A673 (cell line): ENCODE data around the gene PARD3. TPM values are rescaled to one million over a fixed set of nuclear protein-coding genes. Genes with fewer than 3 reads are reported as not detected.
A peak's percentile ranks its signal among the peaks of the same experiment; 100 is the strongest.

ENCODE experiments used
- BruUV-seq: library from RNA; stranded (reverse); fragments of 400-500 nt; replicated peaks from 2 replicates; lab custom pipeline; 2021; lab: Mats Ljungman, UMichigan
- CTCF ChIA-PET: fragments of 300-600 bp; sonication (Branson Sonifier 250); formaldehyde crosslinking; loops from one replicate; lab custom pipeline; 2022; ENCODE audit warnings: antibody characterized with exemption; lab: Charles Lee
- POLR2A ChIA-PET: fragments of 300-600 bp; sonication (Branson Sonifier 250); formaldehyde crosslinking; loops from one replicate; lab custom pipeline; 2022; ENCODE audit warnings: antibody characterized with exemption; ENCODE audit not compliant: low non-redundant PET; lab: Charles Lee
- DNase-seq: peaks from one replicate; pipeline ENCODE4 v3.0.0-alpha.2; 2015; ENCODE audit warnings: low spot score
- H3K27ac ChIP-seq: fragments of 200-600 bp; sonication (generic); 2 replicates; pipeline ENCODE4 v1.5.1; 2016; ENCODE audit warnings: mixed run types, low read depth, mild to moderate bottlenecking, mixed read lengths, antibody characterized with exemption, low read length; ENCODE audit not compliant: poor library complexity, severe bottlenecking
- H3K27me3 ChIP-seq: fragments of 200-600 bp; sonication (generic); replicated peaks from 2 replicates; pipeline ENCODE4 v1.6.1; 2017; ENCODE audit warnings: mixed run types, low read depth, mild to moderate bottlenecking, mixed read lengths, antibody characterized with exemption, low read length; ENCODE audit not compliant: insufficient read depth, poor library complexity
- H3K36me3 ChIP-seq: fragments of 200-600 bp; sonication (generic); 2 replicates; pipeline ENCODE4 v1.6.1; 2016; ENCODE audit warnings: mixed run types, mild to moderate bottlenecking, mixed read lengths, antibody characterized with exemption, low read length; ENCODE audit not compliant: insufficient read depth, poor library complexity, severe bottlenecking
- H3K4me1 ChIP-seq: fragments of 200-600 bp; sonication (generic); 2 replicates; pipeline ENCODE4 v1.6.1; 2017; ENCODE audit warnings: mixed run types, mild to moderate bottlenecking, mixed read lengths, antibody characterized with exemption, low read length; ENCODE audit not compliant: insufficient read depth, poor library complexity, severe bottlenecking
- H3K4me3 ChIP-seq: fragments of 200-600 bp; sonication (generic); 2 replicates; pipeline ENCODE4 v1.5.1; 2016; ENCODE audit warnings: low read depth, mixed run types, mild to moderate bottlenecking, mixed read lengths, low read length; ENCODE audit not compliant: poor library complexity, severe bottlenecking
- H3K9me3 ChIP-seq: fragments of 200-600 bp; sonication (generic); 2 replicates; pipeline ENCODE4 v1.6.1; 2016; ENCODE audit warnings: mixed run types, low read depth, mild to moderate bottlenecking, mixed read lengths, antibody characterized with exemption, low read length; ENCODE audit not compliant: poor library complexity, severe bottlenecking
- CTCF ChIP-seq: fragments of 300-800, 200-600 bp; sonication (generic); conservative IDR thresholded peaks from 2 replicates; pipeline ENCODE4 v1.5.1; 2017; ENCODE audit warnings: low read depth, mild to moderate bottlenecking, antibody characterized with exemption, low read length, moderate library complexity, mixed read lengths
- EZH2 ChIP-seq: fragments of 200-600 bp; sonication (generic); IDR thresholded peaks from 2 replicates; pipeline ENCODE4 v1.6.1; 2017; ENCODE audit warnings: borderline replicate concordance, low read depth, mild to moderate bottlenecking, mixed read lengths, antibody characterized with exemption, low read length; ENCODE audit not compliant: poor library complexity, severe bottlenecking
- intact Hi-C: fragments of 100-400 bp; cut with micrococcal nuclease; formaldehyde crosslinking; loops from one replicate; pipeline ENCODE4 v1.10.0; 2022; ENCODE audit not compliant: unreplicated experiment
- total RNA-seq: library from RNA; stranded (reverse); gene quantifications from 2 replicates; pipeline ENCODE4 v1.2.3, GENCODE V29; 2021

PARD3 gene
- total RNA-seq, 1 experiment from 2014 or later, result 28.0 TPM

- intact Hi-C loops, result no loop called here
These were observed 494.8 kb downstream of the PARD3 start for GRCh38 chr10:34320265-34320664.

DNA sequence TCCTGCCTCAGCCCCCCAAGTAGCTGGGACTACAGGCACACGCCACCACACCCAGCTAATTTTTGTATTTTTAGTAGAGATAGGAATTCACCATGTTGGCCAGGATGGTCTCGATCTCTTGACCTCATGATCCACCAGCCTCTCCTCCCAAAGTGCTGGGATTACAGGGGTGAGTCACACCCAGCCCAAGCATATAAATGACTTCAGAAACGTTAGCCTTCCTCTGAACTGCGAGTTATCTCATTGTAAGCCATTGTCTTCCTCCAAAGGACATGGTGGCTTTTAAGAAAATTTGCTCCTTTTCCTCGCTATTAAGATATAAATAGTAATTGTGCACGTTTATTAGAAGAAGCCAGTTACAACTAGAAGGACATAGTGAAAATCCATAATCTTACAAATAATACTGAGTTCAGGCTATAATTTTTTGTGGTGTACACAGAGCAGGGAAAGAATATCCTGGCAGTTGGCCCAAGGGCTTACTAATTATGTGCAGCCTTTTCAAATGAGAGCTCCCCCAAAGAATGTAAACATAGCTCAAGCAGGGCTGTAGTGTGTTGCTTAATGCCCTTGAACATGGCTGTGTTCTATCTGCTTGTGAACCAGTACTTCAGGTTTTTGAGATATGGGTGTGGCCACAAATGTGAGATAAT lies 495.8 kb downstream of the PARD3 start:
- Histone ChIP-seq H3K4me1 (peaks cover 32% of the 10 kb centered on the region), H3K36me3 (no peaks in the 10 kb centered on the region), H3K9me3 (no peaks in the 10 kb centered on the region), H3K4me3 (no peak overlapping the region), H3K27me3 (no peaks in the 10 kb centered on the region), H3K27ac (no peak overlapping the region)
- BruUV-seq, result no TSS peak
- peak; percentile 56 for DNase-seq
- ChIA-PET POLR2A (no interaction called here), CTCF (no interaction called here)
- TF ChIP-seq EZH2 (no peak), CTCF (no peak)
- intact Hi-C loops, result no loop called here

More at GRCh38 chr10:34320265-34320664, 494.8 kb downstream of the PARD3 start:
- H3K36me3 ChIP-seq, result no peaks in the 10 kb centered on the region
- DNase-seq, result peak; percentile 34
- H3K9me3 ChIP-seq, result no peaks in the 10 kb centered on the region
- ChIA-PET CTCF (no interaction called here), POLR2A (interaction anchor here (0.7 kb wide), 1 partner anchor 250 kb away, joined by 4 read pairs; no protein-coding TSS in a partner anchor)
- H3K27me3 ChIP-seq, result no peaks in the 10 kb centered on the region
- H3K4me1 ChIP-seq, result peaks cover 32% of the 10 kb centered on the region
- BruUV-seq, result no TSS peak
- no peak overlapping the region for H3K27ac ChIP-seq
- no peak for TF ChIP-seq EZH2
- TF ChIP-seq CTCF, result no peak
- no peak overlapping the region for H3K4me3 ChIP-seq

DNA sequence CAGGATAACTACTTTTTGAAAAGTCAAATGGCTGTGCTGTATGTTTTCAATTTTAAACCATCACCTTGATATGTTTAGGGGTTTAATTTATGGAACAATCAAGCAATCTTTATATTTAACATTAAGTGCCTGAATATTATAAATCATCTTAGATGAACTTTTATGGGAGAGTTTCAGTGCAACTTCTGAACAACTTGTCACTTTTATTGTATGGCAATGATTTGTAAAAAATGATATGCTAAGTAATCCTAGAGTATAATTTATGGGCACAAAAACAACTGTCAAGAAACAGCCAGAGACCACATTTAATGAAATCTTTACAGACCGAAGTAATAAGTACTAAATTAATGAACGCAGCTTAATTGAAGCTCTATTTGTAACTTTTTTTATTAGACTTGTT lies 498.9 kb downstream of the PARD3 start:
- no TSS peak for BruUV-seq
- no peaks in the 10 kb centered on the region for H3K36me3 ChIP-seq
- intact Hi-C loops, result no loop called here
- H3K4me1 ChIP-seq, result peaks cover 20% of the 10 kb centered on the region
- ChIA-PET POLR2A (no interaction called here), CTCF (no interaction called here)
- no peaks in the 10 kb centered on the region for H3K27me3 ChIP-seq
- no peak overlapping the region for H3K4me3 ChIP-seq
- H3K9me3 ChIP-seq, result no peaks in the 10 kb centered on the region
- TF ChIP-seq CTCF, result no peak
- TF ChIP-seq EZH2, result no peak
- H3K27ac ChIP-seq, result no peak overlapping the region
- DNase-seq, result no peak
